Smooth muscle cell of the coronary artery (primary cell): ENCODE data around the gene OR4A5. TPM values are rescaled to one million over a fixed set of nuclear protein-coding genes. Genes with fewer than 3 reads are reported as not detected.

Experiments
- total RNA-seq: library from RNA; depleted of rRNA; stranded (reverse); fragments of >200 nt; gene quantifications from 2 replicates; pipeline ENCODE4 v1.2.3, GENCODE V29; 2014; ENCODE audit warnings: low replicate concordance

OR4A5 gene, protein sequence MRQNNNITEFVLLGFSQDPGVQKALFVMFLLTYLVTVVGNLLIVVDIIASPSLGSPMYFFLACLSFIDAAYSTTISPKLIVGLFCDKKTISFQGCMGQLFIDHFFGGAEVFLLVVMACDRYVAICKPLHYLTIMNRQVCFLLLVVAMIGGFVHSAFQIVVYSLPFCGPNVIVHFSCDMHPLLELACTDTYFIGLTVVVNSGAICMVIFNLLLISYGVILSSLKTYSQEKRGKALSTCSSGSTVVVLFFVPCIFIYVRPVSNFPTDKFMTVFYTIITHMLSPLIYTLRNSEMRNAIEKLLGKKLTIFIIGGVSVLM
- total RNA-seq = not detected in 2 replicates

DNA sequence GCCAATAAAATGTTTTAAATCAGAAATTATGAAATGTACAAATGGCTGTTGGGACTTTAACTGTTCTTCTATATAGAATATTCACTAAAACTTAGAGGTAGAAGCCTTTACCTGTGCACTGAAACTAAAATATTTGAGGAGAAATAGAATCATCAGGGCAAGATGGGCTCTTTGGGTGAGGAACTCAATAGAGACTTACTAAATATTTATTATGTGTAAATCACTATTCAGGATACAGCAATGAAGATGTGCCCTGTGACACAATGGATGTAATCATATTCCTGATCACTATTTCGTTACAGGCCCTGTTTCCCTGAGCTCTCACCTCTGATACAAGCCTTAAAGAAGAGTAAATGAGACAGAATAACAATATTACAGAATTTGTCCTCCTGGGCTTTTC lies at the start of gene OR4A5:
Gene OR4A5 (plus strand): TSS at position 301 of the 400 bp plus-strand sequence. CDS start 53 bp downstream, at position 354.

Other genes starting within 250 kb of the OR4A5 start
- gene OR4C46, start 102.8 kb upstream of the OR4A5 start, total RNA-seq = not detected in 2 replicates